ENCODE measurements around the gene NOX3.

NOX3 gene

GRCh38 chr6:155399062-155399744, 56.4 kb downstream of the NOX3 start:
- DNase-seq: no peak

GRCh38 chr6:155398701-155399061, 57.0 kb downstream of the NOX3 start:
- DNase-seq: no peak

GRCh38 chr6:155398221-155398620, 57.4 kb downstream of the NOX3 start:
- no peak for DNase-seq

GRCh38 chr6:155397172-155397705, 58.4 kb downstream of the NOX3 start:
- no peak for DNase-seq

- DNase-seq: no peak
Measured at GRCh38 chr6:155396605-155397004, 59.0 kb downstream of the NOX3 start.

- no peak for DNase-seq
Measured at GRCh38 chr6:155395339-155395738, 60.3 kb downstream of the NOX3 start.

- DNase-seq: no peak
Measured at GRCh38 chr6:155389130-155389529, 66.5 kb downstream of the NOX3 start.

- DNase-seq: no peak
Measured at GRCh38 chr6:155388591-155388990, 67.0 kb downstream of the NOX3 start.

GRCh38 chr6:155387481-155387880, 68.2 kb downstream of the NOX3 start:
- DNase-seq: no peak

GRCh38 chr6:155384321-155384952, 71.2 kb downstream of the NOX3 start:
- DNase-seq: no peak

GRCh38 chr6:155383913-155384312, 71.7 kb downstream of the NOX3 start:
- DNase-seq: no peak

- DNase-seq: no peak
Measured at GRCh38 chr6:155382338-155382685, 73.3 kb downstream of the NOX3 start.

- no peak for DNase-seq
Measured at GRCh38 chr6:155381673-155382337, 73.8 kb downstream of the NOX3 start.

GRCh38 chr6:155380666-155381332, 74.8 kb downstream of the NOX3 start:
- DNase-seq: no peak

- no peak for DNase-seq
Measured at GRCh38 chr6:155378724-155379123, 76.9 kb downstream of the NOX3 start.

GRCh38 chr6:155378276-155378675, 77.4 kb downstream of the NOX3 start:
- no peak for DNase-seq

GRCh38 chr6:155377061-155377460, 78.6 kb downstream of the NOX3 start:
- no peak for DNase-seq

GRCh38 chr6:155375801-155376200, 79.8 kb downstream of the NOX3 start:
- no peak for DNase-seq

GRCh38 chr6:155374681-155375080, 81.0 kb downstream of the NOX3 start:
- DNase-seq: no peak

- DNase-seq: no peak
Measured at GRCh38 chr6:155373276-155373675, 82.4 kb downstream of the NOX3 start.

- no peak for DNase-seq
Measured at GRCh38 chr6:155372256-155372655, 83.4 kb downstream of the NOX3 start.

GRCh38 chr6:155371230-155371629, 84.4 kb downstream of the NOX3 start:
- no peak for DNase-seq

GRCh38 chr6:155366325-155366724, 89.3 kb downstream of the NOX3 start:
- no peak for DNase-seq
